Hematopoietic multipotent progenitor cell (in vitro differentiated cells): ENCODE data around the gene RBM11. TPM values are rescaled to one million over a fixed set of nuclear protein-coding genes. Genes with fewer than 3 reads are reported as not detected.
"Not testable (repeated sequence)": the region's sequence is repeated elsewhere in the genome, so short reads cannot be mapped to it uniquely, and the experiment has no call there.

Experiments used
- DNase-seq, 3 donors: peaks; one replicate each; pipeline ENCODE4 v3.0.0-alpha.2; 2011 to 2015; ENCODE audit warnings: low read depth in 2 of 3, low spot score in 2 of 3
- total RNA-seq: library from RNA; depleted of rRNA; stranded (reverse); fragments of >200 nt; gene quantifications from one replicate; pipeline ENCODE4 v1.2.3, GENCODE V29; 2012

The RBM11 gene, protein sequence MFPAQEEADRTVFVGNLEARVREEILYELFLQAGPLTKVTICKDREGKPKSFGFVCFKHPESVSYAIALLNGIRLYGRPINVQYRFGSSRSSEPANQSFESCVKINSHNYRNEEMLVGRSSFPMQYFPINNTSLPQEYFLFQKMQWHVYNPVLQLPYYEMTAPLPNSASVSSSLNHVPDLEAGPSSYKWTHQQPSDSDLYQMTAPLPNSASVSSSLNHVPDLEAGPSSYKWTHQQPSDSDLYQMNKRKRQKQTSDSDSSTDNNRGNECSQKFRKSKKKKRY
- total RNA-seq, result 4.3 TPM

DNA sequence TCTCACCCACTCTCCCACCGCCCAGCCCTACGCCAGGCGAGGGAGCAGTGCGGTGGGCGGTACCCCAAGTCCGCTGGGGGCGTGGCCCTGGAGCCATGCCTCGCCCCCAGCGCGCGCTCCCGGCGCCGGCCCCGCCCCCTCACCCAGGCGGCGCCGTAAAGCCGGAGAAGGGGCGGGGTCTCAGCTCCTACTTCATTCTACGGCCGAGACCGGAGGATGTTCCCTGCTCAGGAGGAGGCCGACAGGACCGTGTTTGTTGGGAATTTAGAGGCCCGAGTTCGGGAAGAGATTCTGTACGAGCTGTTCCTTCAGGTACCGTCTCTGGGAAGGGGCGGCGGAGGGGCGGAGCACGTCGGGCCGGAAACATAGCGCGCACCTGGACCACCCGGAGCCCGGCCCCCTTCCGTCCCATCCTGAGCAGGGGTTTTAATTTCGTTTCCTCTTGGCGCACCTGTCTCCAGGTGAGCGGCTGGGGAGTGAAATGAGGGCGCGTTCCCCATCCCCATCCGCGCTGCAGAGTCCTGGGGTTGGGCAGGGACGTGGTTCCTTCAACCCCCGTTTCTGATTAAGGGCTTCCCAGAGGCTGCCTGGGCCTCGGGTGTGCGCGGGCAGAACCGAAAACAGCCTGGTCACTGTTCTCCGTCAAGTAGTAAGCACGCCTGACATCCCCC lies at the start of gene RBM11:
Gene RBM11 (plus strand): TSS at position 187 of the 671 bp plus-strand sequence. CDS start 30 bp downstream, at position 217.
- DNase-seq, result peak; percentile 66 to 90 (median 87)

DNA sequence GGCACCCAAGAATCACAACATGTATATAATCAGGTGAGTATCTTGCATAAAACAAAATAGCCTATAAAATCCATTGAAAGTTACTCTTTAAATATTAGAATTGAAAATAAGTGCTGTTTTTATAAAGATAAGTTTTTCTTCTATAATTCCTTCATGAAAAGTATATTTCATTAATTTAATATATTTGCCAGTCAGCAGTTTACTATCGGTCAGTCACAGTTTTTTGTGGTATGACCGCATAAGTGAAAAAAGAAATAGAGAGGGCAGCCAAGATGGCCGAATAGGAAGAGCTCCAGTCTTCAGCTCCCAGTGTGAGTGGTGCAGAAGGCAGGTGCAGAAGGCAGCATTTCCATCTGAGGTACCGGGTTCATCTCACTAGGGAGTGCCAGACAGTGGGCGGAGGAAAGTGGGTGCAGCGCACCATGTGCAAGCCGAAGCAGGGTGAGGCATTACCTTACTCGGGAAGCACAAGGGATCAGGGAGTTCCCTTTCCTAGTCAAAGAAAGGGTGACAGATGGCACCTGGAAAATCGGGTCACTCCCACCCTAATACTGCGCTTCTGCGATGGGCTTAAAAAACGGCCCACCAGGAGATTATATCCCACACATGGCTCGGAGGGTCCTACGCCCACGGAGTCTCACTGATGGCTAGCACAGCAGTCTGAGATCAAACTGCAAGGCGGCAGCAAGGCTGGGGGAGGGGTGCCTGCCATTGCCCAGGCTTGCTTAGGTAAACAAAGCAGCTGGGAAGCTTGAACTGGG lies 49.3 kb upstream of the RBM11 start:
- not testable (repeated sequence) for DNase-seq

DNA sequence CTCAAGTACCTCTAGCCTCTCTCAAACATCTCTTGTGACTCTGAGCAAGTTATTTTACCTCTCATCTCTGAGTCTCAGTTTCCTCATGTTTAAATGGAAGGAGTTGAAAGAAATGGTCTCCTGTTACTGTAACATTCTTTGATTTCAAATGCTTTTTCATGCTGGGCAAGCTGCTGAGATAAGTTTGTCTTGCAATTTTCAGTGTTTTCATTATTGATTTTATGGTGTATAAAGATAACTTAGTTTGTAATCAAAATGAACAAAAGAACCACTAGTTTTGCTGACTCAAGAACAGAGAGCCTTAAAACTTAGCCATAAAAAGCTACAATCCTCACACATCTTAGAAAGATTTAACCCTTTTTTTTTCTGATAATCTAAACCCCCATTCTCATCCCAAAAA lies 9.7 kb upstream of the RBM11 start:
- DNase-seq, result no peak

DNA sequence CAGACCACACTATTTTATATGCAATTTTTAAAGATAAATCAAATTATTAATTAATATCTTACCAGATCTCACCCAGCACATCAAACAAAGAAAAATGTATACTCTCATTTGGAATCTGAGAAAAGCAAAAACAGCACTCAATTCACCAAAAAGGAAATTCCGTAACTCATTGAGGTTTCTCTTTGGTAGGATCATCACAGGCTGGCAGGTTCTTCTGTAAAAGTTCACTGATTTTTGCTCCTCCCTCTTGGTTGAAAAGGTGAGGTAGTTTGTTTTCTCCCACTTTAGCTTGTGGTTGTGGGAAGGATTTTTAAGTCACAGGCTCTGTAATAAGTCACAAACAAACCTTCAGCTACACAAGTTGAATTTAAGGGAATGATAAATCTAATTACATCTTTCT lies 5.2 kb upstream of the RBM11 start, which contains the start of gene LIPI:
Gene LIPI (minus strand): TSS at position 218 of the 400 bp plus-strand sequence. CDS start 110 bp downstream, at position 108.
- no peak for DNase-seq

DNA sequence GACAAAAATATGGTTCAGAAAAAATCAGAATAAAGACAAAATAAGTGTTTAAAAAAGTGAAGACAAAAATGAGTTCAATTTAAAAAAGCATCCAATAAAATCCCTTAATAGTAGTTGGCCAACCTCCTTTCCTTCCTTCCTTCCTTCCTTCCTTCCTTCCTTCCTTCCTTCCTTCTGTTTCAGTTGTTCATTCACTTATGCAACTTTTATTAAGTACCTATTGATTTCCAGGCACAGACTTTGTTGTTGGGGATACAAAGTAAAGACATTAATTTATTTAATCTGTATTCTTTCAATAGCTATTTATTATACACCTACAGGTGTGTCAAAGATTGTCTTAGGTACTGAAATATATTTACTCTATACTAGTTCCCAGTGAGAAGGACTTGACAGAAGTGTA lies 2.8 kb upstream of the RBM11 start:
- no peak for DNase-seq

DNA sequence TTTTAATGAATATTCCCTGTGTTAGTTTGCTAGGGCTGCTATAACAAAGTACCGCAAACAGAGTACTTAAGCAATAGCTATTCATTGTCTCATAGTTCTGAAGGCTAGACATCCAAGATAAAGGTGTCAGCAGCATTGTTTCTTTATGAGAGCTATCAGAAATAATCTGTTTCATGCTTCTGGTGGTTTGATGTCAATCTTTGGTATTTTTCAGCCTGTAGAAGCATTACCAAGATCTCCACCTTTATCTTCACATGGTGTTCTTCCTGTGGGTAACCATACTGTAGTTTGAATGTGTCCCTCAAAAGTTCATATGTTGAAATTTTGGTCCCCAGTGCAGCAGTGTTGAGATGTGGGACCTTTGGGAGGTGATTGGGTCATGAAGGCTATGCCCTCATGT lies 7.4 kb downstream of the RBM11 start:
- no peak for DNase-seq

DNA sequence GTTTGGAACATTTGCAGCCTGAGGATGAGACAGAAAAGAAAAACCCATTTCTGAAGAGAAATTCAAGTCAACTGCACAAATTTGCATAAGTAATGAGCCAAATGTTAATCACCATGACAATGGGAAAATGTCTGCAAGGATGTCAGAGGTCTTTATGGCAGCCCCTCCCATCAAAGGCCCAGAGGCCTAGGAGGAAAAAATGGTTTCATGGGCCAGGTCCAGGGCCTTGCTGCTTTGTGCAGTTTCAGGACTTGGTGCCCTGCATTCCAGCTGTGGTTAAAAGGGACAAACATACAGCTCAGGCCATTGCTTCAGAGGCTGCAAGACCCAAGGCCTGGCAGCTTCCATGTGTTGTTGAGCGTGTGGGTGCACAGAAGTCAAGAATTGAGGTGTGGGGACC lies 13.4 kb downstream of the RBM11 start:
- DNase-seq, result no peak

DNA sequence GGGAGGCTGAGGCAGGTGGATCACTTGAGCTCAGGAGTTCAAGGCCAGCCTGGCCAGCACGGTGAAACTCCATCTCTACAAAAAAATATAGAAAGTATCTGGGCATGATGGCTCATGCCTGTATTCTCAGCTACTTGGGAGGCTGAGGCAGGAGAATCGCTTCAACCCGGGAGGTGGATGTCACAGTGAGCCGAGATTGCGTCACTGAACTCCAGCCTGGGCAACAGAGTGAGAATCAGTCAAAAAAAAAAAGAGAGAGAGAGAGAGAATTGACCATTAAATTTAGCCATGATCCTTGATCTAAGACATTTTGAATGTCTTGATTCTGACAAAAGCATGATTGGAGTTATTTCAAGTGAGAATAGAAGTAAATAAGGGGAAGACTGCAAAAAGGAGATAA lies 19.1 kb downstream of the RBM11 start:
- no peak for DNase-seq

DNA sequence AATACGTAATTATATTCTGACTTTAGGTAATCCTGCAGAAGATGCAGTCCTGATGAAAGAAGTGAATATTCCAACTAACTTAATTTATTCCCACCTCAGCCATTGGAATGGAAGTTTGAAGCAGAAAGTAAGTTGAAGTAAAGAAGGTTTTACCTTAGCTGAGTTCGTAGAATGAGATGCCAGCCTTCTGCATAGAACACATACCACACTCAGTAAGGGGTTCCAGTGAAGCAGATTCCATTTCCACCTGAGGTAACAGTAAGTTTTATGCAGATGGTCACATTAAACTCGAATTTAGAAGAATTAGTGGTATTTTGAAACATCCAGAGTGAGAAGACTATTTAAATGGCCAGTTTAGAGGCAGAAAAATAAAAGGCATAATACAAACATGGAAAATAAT lies 20.2 kb downstream of the RBM11 start:
- no peak for DNase-seq

DNA sequence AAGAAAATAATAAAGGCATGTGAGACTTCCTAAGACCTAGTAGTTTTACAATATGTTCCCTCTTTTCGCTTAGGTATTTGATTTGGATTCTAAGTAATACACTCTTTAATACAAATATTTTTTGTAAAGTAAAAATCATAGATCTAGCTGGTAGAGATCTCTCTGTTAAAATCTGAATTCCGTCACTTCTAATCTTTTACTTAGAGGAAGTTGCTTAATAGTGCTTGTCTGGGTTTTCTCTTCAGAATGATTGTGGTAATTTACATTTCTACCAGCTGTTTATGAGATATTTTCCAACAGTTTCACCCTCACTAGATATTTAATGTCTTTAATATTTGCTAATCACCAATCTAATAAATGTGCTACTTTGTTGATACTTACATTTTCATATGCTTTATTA lies 23.3 kb downstream of the RBM11 start:
- peak in 1 of 3 donors; percentile 8 for DNase-seq

DNA sequence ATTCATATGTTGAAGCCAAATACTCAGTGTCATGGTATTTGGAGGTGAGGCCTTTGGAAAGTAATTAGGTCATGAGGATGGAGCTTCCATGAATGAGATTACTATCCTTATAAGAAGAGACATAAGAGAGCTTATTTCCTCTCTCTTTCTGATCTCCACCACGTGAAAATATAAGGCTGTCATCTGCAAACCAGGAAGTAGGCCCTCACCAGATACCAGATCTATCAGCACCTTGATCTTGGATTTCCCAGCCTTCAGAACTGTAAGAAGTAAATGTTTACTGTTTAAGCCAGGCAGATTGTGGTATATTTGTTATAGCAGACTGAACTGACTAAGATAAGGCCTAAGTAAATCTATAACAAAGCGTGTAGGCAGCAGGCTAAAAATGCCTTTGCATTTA lies 25.3 kb downstream of the RBM11 start:
- DNase-seq, result peak in 1 of 3 donors; percentile 36

DNA sequence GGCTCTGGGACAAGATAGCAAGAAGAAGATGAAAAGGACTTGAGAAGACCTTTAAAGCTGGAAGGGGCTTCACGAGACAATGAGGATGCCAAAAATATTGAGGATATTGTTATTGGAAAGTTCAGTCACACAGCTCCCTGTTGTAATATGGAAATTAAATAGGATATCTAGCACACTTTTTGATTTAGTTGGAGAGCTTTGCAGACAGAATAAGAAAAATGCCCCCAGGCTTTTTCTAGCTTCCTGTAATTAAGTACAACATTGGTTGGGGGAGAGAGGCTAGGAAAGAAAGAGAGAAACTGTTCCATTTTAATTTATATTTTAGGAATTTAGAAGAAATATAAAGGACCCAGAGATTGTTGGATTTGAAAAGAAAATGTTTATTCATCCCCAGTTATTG lies 27.5 kb downstream of the RBM11 start:
- DNase-seq, result no peak

DNA sequence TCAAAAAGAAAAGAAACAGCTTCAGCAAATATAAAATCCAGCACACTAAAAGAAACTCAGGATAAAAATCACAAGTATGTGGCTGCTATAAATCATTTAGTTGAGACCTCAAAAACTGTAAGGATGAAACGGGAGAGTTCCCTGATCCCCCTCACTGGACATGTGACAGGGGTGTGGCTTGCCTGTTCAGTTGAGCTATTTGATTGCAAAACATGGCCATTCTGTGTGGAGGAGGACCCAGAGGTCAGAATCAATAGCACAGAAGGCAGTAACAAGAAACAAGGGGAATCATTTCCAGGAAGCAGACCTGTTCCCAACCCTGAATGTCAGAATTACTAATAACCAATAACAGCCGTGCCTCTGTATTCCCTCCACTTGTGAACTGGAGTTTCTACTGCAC lies 27.9 kb downstream of the RBM11 start:
- no peak for DNase-seq

DNA sequence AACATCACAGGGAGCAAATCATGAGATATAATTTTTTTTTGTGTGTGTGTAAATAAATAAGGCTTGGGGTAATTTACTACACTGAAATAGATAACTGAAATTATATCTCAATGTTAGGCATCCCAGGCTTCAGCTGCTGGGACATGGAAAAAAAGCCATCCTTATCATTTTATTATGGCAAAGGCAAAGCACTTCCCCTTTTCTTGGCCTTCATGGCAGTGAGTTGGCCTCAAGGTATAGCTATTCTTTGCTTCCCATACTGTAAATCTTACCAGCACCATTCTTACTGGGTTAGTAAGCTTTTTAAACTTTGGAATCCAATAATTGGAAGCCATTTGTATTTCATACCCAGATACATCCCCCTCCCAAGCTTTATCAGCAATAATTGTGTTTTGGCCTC lies 29.0 kb downstream of the RBM11 start:
- DNase-seq, result no peak

DNA sequence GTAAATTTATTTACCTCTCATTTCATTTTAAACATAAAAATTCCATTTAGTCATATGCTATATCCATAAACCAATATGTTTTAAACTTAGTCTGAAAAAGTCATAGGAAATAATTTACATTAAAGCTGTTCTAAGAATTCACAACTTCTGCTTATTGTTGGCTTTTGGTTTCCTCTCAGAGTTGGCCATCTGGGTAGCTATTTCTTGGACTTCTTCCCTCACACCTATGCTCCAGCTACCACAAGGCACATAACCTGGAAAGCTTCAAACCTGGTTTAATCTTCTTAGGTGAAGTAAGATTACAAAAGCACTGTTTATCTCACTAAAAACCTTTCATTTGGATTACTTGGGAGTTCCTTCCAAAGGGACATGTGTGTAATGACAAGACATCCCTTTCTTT lies 29.8 kb downstream of the RBM11 start:
- DNase-seq, result peak in 1 of 3 donors; percentile 41

DNA sequence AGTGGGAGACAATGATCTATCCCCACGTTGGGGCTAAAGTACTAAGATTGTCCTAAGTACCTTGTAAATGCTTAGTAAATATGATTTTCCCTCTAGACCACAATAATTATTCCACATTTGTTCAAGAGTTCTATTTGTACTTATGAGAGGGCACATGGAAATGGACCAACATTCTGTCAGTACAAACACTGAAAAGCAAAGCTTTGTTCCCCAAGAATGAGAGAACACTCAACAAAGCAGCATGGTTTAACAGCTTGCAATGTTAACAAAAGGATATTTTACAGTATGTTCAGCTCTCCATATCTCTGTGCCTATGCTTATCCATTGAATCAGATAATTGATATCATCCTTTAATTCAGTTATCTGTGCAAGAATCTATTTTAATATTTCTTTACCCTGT lies 35.4 kb downstream of the RBM11 start:
- no peak for DNase-seq

DNA sequence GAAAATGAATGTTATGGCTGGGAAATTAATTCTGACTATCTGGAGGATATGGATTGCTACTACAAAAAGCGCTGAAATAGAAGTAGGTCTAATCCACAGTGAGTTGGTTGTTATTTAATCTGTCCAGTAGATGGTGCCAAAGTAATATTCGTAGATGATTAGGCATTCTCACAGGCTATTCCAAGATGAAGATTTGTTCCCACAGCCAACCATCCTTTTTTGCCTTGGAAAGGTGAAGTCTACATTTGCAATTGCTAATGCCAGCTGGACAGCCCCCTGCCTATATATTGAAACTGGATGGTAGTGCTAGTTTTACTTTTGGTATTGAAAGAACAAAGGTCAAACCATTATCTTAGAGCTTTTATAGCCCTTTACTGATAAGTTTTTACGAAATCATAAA lies 43.8 kb downstream of the RBM11 start:
- DNase-seq, result peak in 2 of 3 donors; percentile 29 to 62

DNA sequence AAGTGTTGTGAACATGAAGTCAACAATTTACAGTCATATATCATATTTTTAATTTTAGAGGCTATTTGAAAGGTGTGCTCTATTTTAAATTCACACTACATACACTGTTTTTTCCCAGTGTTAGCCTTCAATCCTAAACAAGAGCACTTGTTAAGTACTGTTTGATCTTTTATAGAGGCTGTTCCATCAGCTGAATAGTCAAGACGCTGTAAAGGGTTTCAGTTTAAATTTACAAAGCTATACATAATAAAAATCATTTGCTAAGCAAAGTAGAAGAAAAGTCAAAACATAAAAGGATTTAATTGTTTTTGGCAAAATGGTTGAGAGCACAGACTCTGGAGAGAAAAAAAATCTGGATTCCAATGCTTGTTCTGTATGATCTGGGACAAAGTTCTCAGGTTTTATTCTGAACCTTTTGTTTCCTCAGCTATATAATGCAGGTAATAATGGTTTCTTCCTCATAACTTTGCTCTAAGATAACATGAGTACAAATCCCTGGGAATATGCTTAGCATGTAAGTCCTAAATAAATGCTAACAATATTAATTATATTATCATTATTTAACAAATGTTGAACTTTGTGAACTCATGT lies 44.3 kb downstream of the RBM11 start:
- no peak for DNase-seq

DNA sequence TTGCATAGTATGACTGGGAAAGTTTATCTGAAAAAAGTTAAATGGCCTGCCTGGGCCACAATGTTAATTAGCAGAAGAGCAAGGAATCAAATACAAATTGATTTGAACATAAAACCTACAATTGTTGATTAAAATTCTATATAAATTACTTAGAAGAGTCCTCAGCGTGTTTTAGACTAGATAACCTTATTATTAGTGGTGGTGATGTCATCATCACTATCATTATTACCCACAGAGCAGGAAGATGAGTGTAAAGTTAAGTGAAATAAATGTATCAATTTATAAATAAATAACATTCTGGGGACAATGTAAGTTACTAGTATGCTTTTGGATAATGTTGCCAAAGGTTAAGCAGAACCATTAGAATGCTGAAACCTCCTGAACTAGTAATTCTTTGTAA lies 46.1 kb downstream of the RBM11 start:
- DNase-seq, result no peak

DNA sequence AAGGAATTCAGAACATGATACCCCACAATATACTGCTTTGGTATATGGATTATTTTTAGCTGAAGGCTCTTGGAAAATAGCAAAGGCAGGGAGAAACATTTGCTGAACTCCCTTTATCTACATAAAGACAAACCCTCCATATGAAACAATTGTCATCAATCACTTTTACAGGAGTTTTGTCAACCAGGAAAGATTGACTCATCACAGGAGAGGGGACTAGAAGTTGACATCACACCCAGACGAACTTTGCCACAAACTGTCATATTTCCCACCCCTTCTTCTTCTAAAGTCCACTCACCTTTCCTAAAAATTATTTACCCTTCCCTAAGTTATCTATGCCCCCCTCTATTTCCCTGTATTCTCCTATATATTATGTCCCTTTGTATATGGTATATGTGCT lies 47.9 kb downstream of the RBM11 start:
- no peak for DNase-seq

DNA sequence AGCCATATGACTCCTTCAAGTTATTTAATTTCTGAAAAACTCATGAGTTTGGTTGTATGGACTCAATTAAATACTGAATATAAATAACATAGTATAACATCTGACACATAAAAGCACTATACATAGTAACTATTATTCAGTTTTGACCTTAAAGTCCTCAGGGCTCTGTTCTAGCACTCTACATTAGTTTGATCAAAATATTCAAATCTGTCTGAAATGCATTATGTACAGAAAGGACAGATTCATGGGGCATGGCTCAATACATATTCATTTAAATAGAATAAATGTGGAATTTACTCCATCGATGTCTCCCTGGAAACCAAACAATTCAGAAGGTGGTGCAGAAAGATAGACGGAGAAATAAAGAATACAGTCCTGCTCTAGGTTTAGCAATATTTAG lies 49.1 kb downstream of the RBM11 start:
- DNase-seq, result no peak
